Right lobe of liver (tissue), 6 donors: ENCODE results near the gene KRTAP29-1. TPM values are rescaled to one million over a fixed set of nuclear protein-coding genes. Genes with fewer than 3 reads are reported as not detected.
"Not testable (repeated sequence)": the region's sequence is repeated elsewhere in the genome, so short reads cannot be mapped to it uniquely, and the experiment has no call there.

ENCODE experiments used
- ATAC-seq, 4 donors: fragments of 200-7000 bp; cut with Tn5 transposase; one replicate each; pipeline ENCODE4 v1.9.1; 2020; ENCODE audit warnings: mild to moderate bottlenecking in 4 of 4, moderate library complexity in 4 of 4
- DNase-seq, 3 donors: peaks; one replicate each; pipeline ENCODE4 v3.0.0-alpha.2; 2020
- H3K27ac ChIP-seq, 3 donors: fragments of 200-600 bp; one replicate each; pipeline ENCODE4 v1.8.0; 2022
- H3K27me3 ChIP-seq, 2 donors: fragments of 200-600 bp; one replicate each; pipeline ENCODE4 v1.8.0; 2022
- H3K36me3 ChIP-seq, 4 donors: fragments of 200-600 bp; sonication (generic) in 1 of 4; one replicate each; pipeline versions ENCODE4 v1.5.1 to v1.8.0; 2017 to 2022; ENCODE audit warnings: control low read depth in 1 of 4
- H3K4me1 ChIP-seq, 4 donors: fragments of 200-600 bp; sonication (generic) in 1 of 4; one replicate each; pipeline versions ENCODE4 v1.5.1 to v1.8.0; 2017 to 2022; ENCODE audit warnings: control low read depth in 1 of 4
- H3K4me3 ChIP-seq, 3 donors: fragments of 200-600 bp; one replicate each; pipeline ENCODE4 v1.8.0; 2022
- H3K9me3 ChIP-seq, 4 donors: fragments of 200-600 bp; sonication (generic) in 1 of 4; one replicate each; pipeline versions ENCODE4 v1.5.1 to v1.8.0; 2017 to 2022; ENCODE audit warnings: control low read depth in 1 of 4
- CTCF ChIP-seq, 4 donors: fragments of 200-600 bp in 3 of 4; fragments of 450-650 bp in 1 of 4; IDR thresholded peaks; one replicate each; pipeline versions ENCODE4 v1.5.1 to v1.8.0; 2016 to 2022; ENCODE audit warnings: antibody characterized with exemption in 4 of 4, mild to moderate bottlenecking in 2 of 4
- POLR2A ChIP-seq: fragments of 450-650 bp; IDR thresholded peaks from one replicate; pipeline ENCODE4 v1.6.1; 2017; ENCODE audit warnings: antibody characterized with exemption, mild to moderate bottlenecking
- WGBS: methylation state at CpG from one replicate; pipeline ENCODE4 v1.1.6; 2018; ENCODE audit warnings: low coverage, low lambda C conversion rate; ENCODE audit not compliant: insufficient coverage; ENCODE audit errors: missing lambda C conversion rate; 5-methylcytosine and 5-hydroxymethylcytosine counted together
- intact Hi-C, 2 donors: fragments of 100-400 bp; cut with DNase I; formaldehyde crosslinking; loops; one replicate each; pipeline versions ENCODE4 v1.11.2 to v1.14.1; 2022
- total RNA-seq, 6 experiments: library from RNA; depleted of rRNA in 2 of 6; stranded (reverse); fragments of >200 nt in 2 of 6; fragmentation: NEBNext Ultra II Directional in 3 of 6; extraction: Animal tissue kit (Norgen Biotek cat#: 25700) in 3 of 6; gene quantifications; one replicate each; pipeline versions ENCODE4 v1.1.0 to v1.2.4, GENCODE V29; 2016 to 2023
- donor health status: DM: no; HTN: yes; CAD: no.
- donor health status: DM: no; HTN: no; CAD: no.
- donor health status: DM: no; HTN: no; CAD: no.
- donor health status: DM: no; HTN: yes; CAD: no.
- donor health status: DM: no; HTN: yes; CAD: no.

Gene KRTAP29-1
- total RNA-seq, 6 experiments from 2014 or later, result not detected

- intact Hi-C loops, result no loop called here
- no peak overlapping the region for H3K4me3 ChIP-seq
- H3K9me3 ChIP-seq, result no peaks in the 10 kb centered on the region
- TF ChIP-seq CTCF (IDR thresholded peaks at IDR 0.05) (no peak), POLR2A (no peak)
- no peaks in the 10 kb centered on the region for H3K27me3 ChIP-seq
- WGBS, result 64% methylated on average over 3 of the region's 3 CpGs
- no peaks in the 10 kb centered on the region for H3K4me1 ChIP-seq
- no peak overlapping the region for H3K27ac ChIP-seq
- DNase-seq, result no peak
- no peak for ATAC-seq
- no peaks in the 10 kb centered on the region for H3K36me3 ChIP-seq
These were observed 24.3 kb downstream of the KRTAP29-1 start for GRCh38 chr17:41278176-41278955.

GRCh38 chr17:41275648-41276190 is 26.9 kb downstream of the KRTAP29-1 start, which contains the start of gene KRTAP9-7:
KRTAP9-7 (plus strand) TSS chr17:41275698; CDS start chr17:41275698, 0 bp downstream.
- intact Hi-C loops, H3K4me3 ChIP-seq, H3K36me3 ChIP-seq, H3K9me3 ChIP-seq, H3K27ac ChIP-seq, H3K4me1 ChIP-seq, DNase-seq, ATAC-seq, H3K27me3 ChIP-seq: not testable (repeated sequence)
- WGBS, result no CpG with 5 or more reads among the region's 3 CpGs

GRCh38 chr17:41271858-41272257 is 30.8 kb downstream of the KRTAP29-1 start:
- intact Hi-C loops, result no loop called here
- no peak for TF ChIP-seq CTCF (IDR thresholded peaks at IDR 0.05)
- TF ChIP-seq POLR2A, result no peak

GRCh38 chr17:41271323-41271722 is 31.3 kb downstream of the KRTAP29-1 start:
- H3K4me3 ChIP-seq, H3K4me1 ChIP-seq, DNase-seq, intact Hi-C loops, H3K36me3 ChIP-seq, H3K27ac ChIP-seq, ATAC-seq, H3K9me3 ChIP-seq, H3K27me3 ChIP-seq: not testable (repeated sequence)
- no CpG with 5 or more reads among the region's 1 CpG for WGBS

More at GRCh38 chr17:41271858-41272257, 30.8 kb downstream of the KRTAP29-1 start:
- Histone ChIP-seq H3K27ac (no peak overlapping the region), H3K9me3 (no peaks in the 10 kb centered on the region), H3K4me3 (no peak overlapping the region), H3K4me1 (no peaks in the 10 kb centered on the region), H3K36me3 (no peaks in the 10 kb centered on the region), H3K27me3 (no peaks in the 10 kb centered on the region)
- ATAC-seq (no peak), DNase-seq (no peak)
- 13% methylated on average over 1 of the region's 1 CpG for WGBS

- intact Hi-C loops, result no loop called here
- H3K27ac ChIP-seq, result no peak overlapping the region
- no peak for DNase-seq
- H3K4me3 ChIP-seq, result no peak overlapping the region
- H3K27me3 ChIP-seq, result no peaks in the 10 kb centered on the region
- WGBS, result 51% methylated on average over 3 of the region's 3 CpGs
- H3K9me3 ChIP-seq, result no peaks in the 10 kb centered on the region
- TF ChIP-seq POLR2A, result no peak
- no peak for TF ChIP-seq CTCF (IDR thresholded peaks at IDR 0.05)
- no peaks in the 10 kb centered on the region for H3K4me1 ChIP-seq
- no peak for ATAC-seq
- no peaks in the 10 kb centered on the region for H3K36me3 ChIP-seq
These were observed 34.9 kb downstream of the KRTAP29-1 start for GRCh38 chr17:41267711-41268110.
